H9 (cell line): ENCODE results near the gene PDZD8. TPM values are rescaled to one million over a fixed set of nuclear protein-coding genes. Genes with fewer than 3 reads are reported as not detected.

Source experiments
- DNase-seq: peaks from one replicate; pipeline ENCODE4 v3.0.0-alpha.2; 2017
- H2AFZ ChIP-seq: one replicate; pipeline ENCODE4 v1.6.1; 2013; ENCODE audit warnings: mild to moderate bottlenecking, low read length, control low read depth, moderate library complexity
- H2AK5ac ChIP-seq: 2 replicates; pipeline ENCODE4 v1.6.1; 2013; ENCODE audit warnings: low read length, control low read depth, mixed read lengths; ENCODE audit not compliant: insufficient read length
- H2BK120ac ChIP-seq: one replicate; pipeline ENCODE4 v1.6.1; 2013; ENCODE audit warnings: low read depth, mild to moderate bottlenecking, low read length, control low read depth, inconsistent platforms; ENCODE audit not compliant: poor library complexity, severe bottlenecking
- H2BK12ac ChIP-seq: 2 replicates; pipeline ENCODE4 v1.6.1; 2013; ENCODE audit warnings: low read length, control low read depth, mixed read lengths, low read depth; ENCODE audit not compliant: insufficient read length
- H2BK15ac ChIP-seq: 2 replicates; pipeline ENCODE4 v1.6.1; 2013; ENCODE audit warnings: low read depth, low read length, control low read depth
- H2BK20ac ChIP-seq: one replicate; pipeline ENCODE4 v1.6.1; 2013; ENCODE audit warnings: low read depth, mild to moderate bottlenecking, low read length, control low read depth, inconsistent platforms; ENCODE audit not compliant: poor library complexity, severe bottlenecking
- H2BK5ac ChIP-seq: 2 replicates; pipeline ENCODE4 v1.6.1; 2013; ENCODE audit warnings: low read length, control low read depth, mixed read lengths; ENCODE audit not compliant: insufficient read length
- H3K14ac ChIP-seq: 2 replicates; pipeline ENCODE4 v1.6.1; 2013; ENCODE audit warnings: low read length, control low read depth; ENCODE audit not compliant: insufficient read depth
- H3K18ac ChIP-seq: 2 replicates; pipeline ENCODE4 v1.6.1; 2013; ENCODE audit warnings: low read depth, mild to moderate bottlenecking, mixed read lengths, low read length, control low read depth; ENCODE audit not compliant: insufficient read length
- H3K23ac ChIP-seq: 2 replicates; pipeline ENCODE4 v1.6.1; 2013; ENCODE audit warnings: low read length, control low read depth, mixed read lengths, low read depth; ENCODE audit not compliant: insufficient read length
- H3K23me2 ChIP-seq: 2 replicates; pipeline ENCODE4 v1.6.1; 2013; ENCODE audit warnings: low read depth, mild to moderate bottlenecking, mixed read lengths, low read length, control low read depth; ENCODE audit not compliant: insufficient read length, poor library complexity, severe bottlenecking
- H3K27ac ChIP-seq: 2 replicates; pipeline ENCODE4 v1.5.1; 2013; ENCODE audit warnings: low read length, control low read depth, mixed read lengths, low read depth; ENCODE audit not compliant: insufficient read length
- H3K27me3 ChIP-seq: 2 replicates; pipeline ENCODE4 v1.6.1; 2013; ENCODE audit warnings: low read length, control low read depth, inconsistent platforms; ENCODE audit not compliant: insufficient read depth
- H3K4ac ChIP-seq: 2 replicates; pipeline ENCODE4 v1.6.1; 2013; ENCODE audit warnings: low read depth, mild to moderate bottlenecking, control low read depth, inconsistent platforms, low read length, moderate library complexity
- H3K4me1 ChIP-seq: 2 replicates; pipeline ENCODE4 v1.6.1; 2013; ENCODE audit warnings: low read length, control low read depth, inconsistent platforms; ENCODE audit not compliant: insufficient read depth
- H3K4me2 ChIP-seq: 2 replicates; pipeline ENCODE4 v1.6.1; 2013; ENCODE audit warnings: low read length, control low read depth, mixed read lengths; ENCODE audit not compliant: insufficient read length, insufficient read depth
- H3K56ac ChIP-seq: 2 replicates; pipeline ENCODE4 v1.6.1; 2013; ENCODE audit warnings: low read depth, mild to moderate bottlenecking, mixed read lengths, low read length, control low read depth; ENCODE audit not compliant: insufficient read length
- H3K79me1 ChIP-seq: 2 replicates; pipeline ENCODE4 v1.6.1; 2013; ENCODE audit warnings: low read depth, mild to moderate bottlenecking, moderate library complexity, low read length, control low read depth, inconsistent platforms; ENCODE audit not compliant: insufficient read depth, poor library complexity, severe bottlenecking
- H3K79me2 ChIP-seq: 2 replicates; pipeline ENCODE4 v1.6.1; 2013; ENCODE audit warnings: low read length, control low read depth, inconsistent platforms; ENCODE audit not compliant: insufficient read depth
- H3K9ac ChIP-seq: 2 replicates; pipeline ENCODE4 v1.6.1; 2013; ENCODE audit warnings: low read length, control low read depth, mixed read lengths; ENCODE audit not compliant: insufficient read length; ENCODE audit errors: extremely low read depth
- H3K9me3 ChIP-seq: one replicate; pipeline ENCODE4 v1.6.1; 2013; ENCODE audit warnings: low read depth, low read length, inconsistent platforms; ENCODE audit not compliant: control insufficient read depth
- H3T11ph ChIP-seq: one replicate; pipeline ENCODE4 v1.6.1; 2013; ENCODE audit warnings: mild to moderate bottlenecking, low read length, control low read depth, inconsistent platforms
- H4K20me1 ChIP-seq: one replicate; pipeline ENCODE4 v1.6.1; 2013; ENCODE audit not compliant: control insufficient read depth, insufficient read length, insufficient read depth
- H4K5ac ChIP-seq: 2 replicates; pipeline ENCODE4 v1.6.1; 2013; ENCODE audit warnings: low read depth, mild to moderate bottlenecking, mixed read lengths, low read length, control low read depth; ENCODE audit not compliant: insufficient read length
- H4K8ac ChIP-seq: replicated peaks from 2 replicates; pipeline ENCODE4 v1.6.1; 2013; ENCODE audit warnings: low read length, control low read depth, mixed read lengths, low read depth; ENCODE audit not compliant: insufficient read length
- H4K91ac ChIP-seq: 2 replicates; pipeline ENCODE4 v1.6.1; 2013; ENCODE audit warnings: low read depth, mild to moderate bottlenecking, moderate library complexity, mixed read lengths, low read length, control low read depth; ENCODE audit not compliant: insufficient read length
- H3K27ac Mint-ChIP-seq, 3 experiments: 2 replicates in 2 of 3; 3 replicates in 1 of 3; pipeline ENCODE4 v1.8.0; 2020 to 2021; ENCODE audit warnings: mixed read lengths in 3 of 3, mild to moderate bottlenecking in 1 of 3, moderate library complexity in 1 of 3
- H3K27me3 Mint-ChIP-seq: 2 replicates; pipeline ENCODE4 v1.8.0; 2021; ENCODE audit warnings: low read depth, mild to moderate bottlenecking, moderate library complexity, mixed read lengths
- H3K36me3 Mint-ChIP-seq, 3 experiments: 2 replicates in 2 of 3; 3 replicates in 1 of 3; pipeline ENCODE4 v1.8.0; 2020 to 2021; ENCODE audit warnings: low read depth in 3 of 3, mixed read lengths in 3 of 3; ENCODE audit not compliant: insufficient read depth in 1 of 3
- H3K4me1 Mint-ChIP-seq, 2 experiments: 2 replicates each; pipeline ENCODE4 v1.8.0; 2020; ENCODE audit warnings: mixed read lengths in 2 of 2
- H3K4me3 Mint-ChIP-seq, 2 experiments: 2 replicates in 1 of 2; 3 replicates in 1 of 2; pipeline ENCODE4 v1.8.0; 2020 to 2021; ENCODE audit warnings: mild to moderate bottlenecking in 2 of 2, mixed read lengths in 2 of 2, moderate library complexity in 1 of 2
- H3K9me3 Mint-ChIP-seq, 2 experiments: 2 replicates in 1 of 2; 3 replicates in 1 of 2; pipeline ENCODE4 v1.8.0; 2020; ENCODE audit warnings: mild to moderate bottlenecking in 2 of 2, mixed read lengths in 2 of 2, moderate library complexity in 1 of 2
- whole genome bisulfite sequencing: extraction: QIAGEN DNeasy Blood & Tissue Kit; methylation state at CpG from one replicate; pipeline ENCODE4 v1.1.7; 2013; ENCODE audit warnings: missing lambda C conversion rate, low lambda C conversion rate, mixed read lengths; ENCODE audit not compliant: insufficient read length; ENCODE audit errors: extremely low coverage; 5-methylcytosine and 5-hydroxymethylcytosine counted together
- total RNA-seq: library from RNA; stranded (reverse); gene quantifications from 2 replicates; pipeline ENCODE4 v1.2.1, GENCODE V29; 2021
- TF ChIP-seq, protein P1 (sequence below): fragments of 200-600 bp; sonication (generic); conservative IDR thresholded peaks from 3 replicates; pipeline ENCODE4 v1.8.0; 2021; ENCODE audit warnings: antibody characterized with exemption, mild to moderate bottlenecking

The PDZD8 gene
- total RNA-seq, 1 experiment from 2014 or later: 38.2 TPM

DNA sequence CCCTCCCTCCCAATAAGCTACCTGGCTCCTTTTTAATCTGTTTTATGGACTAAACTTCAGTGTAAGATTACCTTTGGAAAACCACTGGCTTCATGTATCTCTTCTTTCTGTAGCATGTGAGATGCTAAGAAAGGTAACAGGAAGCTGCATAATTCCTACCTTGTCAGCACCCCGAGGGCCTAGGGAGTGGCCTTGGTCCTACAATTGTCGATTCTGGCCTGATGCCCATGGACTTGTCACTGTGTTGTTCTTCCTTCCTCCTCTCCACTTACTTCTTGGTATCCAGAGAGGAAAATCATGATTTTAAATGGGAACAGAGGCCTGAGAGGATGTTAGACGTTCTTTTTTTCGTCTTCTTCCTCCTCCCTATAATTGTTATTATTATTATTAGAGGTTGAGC, 42.9 kb upstream of the PDZD8 start:
- no peak overlapping the region for H3T11ph ChIP-seq
- H3K9me3 ChIP-seq: no peaks in the 10 kb centered on the region
- H4K91ac ChIP-seq: no peak overlapping the region
- no peak overlapping the region for H3K27ac ChIP-seq
- no peak overlapping the region for H3K4ac ChIP-seq
- TF ChIP-seq, protein P1, sequence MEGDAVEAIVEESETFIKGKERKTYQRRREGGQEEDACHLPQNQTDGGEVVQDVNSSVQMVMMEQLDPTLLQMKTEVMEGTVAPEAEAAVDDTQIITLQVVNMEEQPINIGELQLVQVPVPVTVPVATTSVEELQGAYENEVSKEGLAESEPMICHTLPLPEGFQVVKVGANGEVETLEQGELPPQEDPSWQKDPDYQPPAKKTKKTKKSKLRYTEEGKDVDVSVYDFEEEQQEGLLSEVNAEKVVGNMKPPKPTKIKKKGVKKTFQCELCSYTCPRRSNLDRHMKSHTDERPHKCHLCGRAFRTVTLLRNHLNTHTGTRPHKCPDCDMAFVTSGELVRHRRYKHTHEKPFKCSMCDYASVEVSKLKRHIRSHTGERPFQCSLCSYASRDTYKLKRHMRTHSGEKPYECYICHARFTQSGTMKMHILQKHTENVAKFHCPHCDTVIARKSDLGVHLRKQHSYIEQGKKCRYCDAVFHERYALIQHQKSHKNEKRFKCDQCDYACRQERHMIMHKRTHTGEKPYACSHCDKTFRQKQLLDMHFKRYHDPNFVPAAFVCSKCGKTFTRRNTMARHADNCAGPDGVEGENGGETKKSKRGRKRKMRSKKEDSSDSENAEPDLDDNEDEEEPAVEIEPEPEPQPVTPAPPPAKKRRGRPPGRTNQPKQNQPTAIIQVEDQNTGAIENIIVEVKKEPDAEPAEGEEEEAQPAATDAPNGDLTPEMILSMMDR: no peak
- no peaks in the 10 kb centered on the region for H3K79me1 ChIP-seq
- no peak overlapping the region for H2BK15ac ChIP-seq
- no peak overlapping the region for H3K4me3 Mint-ChIP-seq
- H3K27ac Mint-ChIP-seq: no peak overlapping the region
- H4K20me1 ChIP-seq: no peaks in the 10 kb centered on the region
- H2BK20ac ChIP-seq: no peak overlapping the region
- H3K9me3 Mint-ChIP-seq: peaks cover 4% of the 10 kb centered on the region in 2 experiments; a peak in 2 of 5 replicates
- H2BK12ac ChIP-seq: no peak overlapping the region
- no peak overlapping the region for H2AFZ ChIP-seq
- no peak overlapping the region for H4K5ac ChIP-seq
- no peak overlapping the region for H3K4me2 ChIP-seq
- H2BK5ac ChIP-seq: no peak overlapping the region
- no peak overlapping the region for H2AK5ac ChIP-seq
- H3K18ac ChIP-seq: no peak overlapping the region
- H3K4me1 ChIP-seq: no peaks in the 10 kb centered on the region
- no peak overlapping the region for H3K9ac ChIP-seq
- no peaks in the 10 kb centered on the region for H3K27me3 ChIP-seq
- no peak for DNase-seq
- H3K56ac ChIP-seq: no peak overlapping the region
- H3K14ac ChIP-seq: no peak overlapping the region
- peaks cover 0 to 2% (median 0%) of the 10 kb centered on the region in 3 experiments; a peak in 1 of 7 replicates for H3K36me3 Mint-ChIP-seq
- H3K23ac ChIP-seq: no peak overlapping the region
- peaks cover 3% of the 10 kb centered on the region in 2 experiments for H3K4me1 Mint-ChIP-seq
- H4K8ac ChIP-seq: no peak overlapping the region
- peaks cover 6% of the 10 kb centered on the region for H3K27me3 Mint-ChIP-seq
- WGBS: no CpG with 5 or more reads among the region's 4 CpGs
- H3K79me2 ChIP-seq: no peaks in the 10 kb centered on the region
- no peaks in the 10 kb centered on the region for H3K23me2 ChIP-seq
- H2BK120ac ChIP-seq: no peak overlapping the region
